Coronary artery (tissue), 2 donors: ENCODE measurements around the gene MAP3K12.

ENCODE experiments used
- DNase-seq: peaks from one replicate; pipeline ENCODE4 v3.0.0-alpha.2; 2017; ENCODE audit warnings: low spot score
- H3K27ac ChIP-seq, 2 donors: fragments of 200-600 bp; sonication (generic); one replicate each; pipeline ENCODE4 v1.5.1; 2016 to 2019
- H3K4me3 ChIP-seq: fragments of 200-600 bp; sonication (generic); 2 replicates; pipeline ENCODE4 v1.5.1; 2016; ENCODE audit warnings: mild to moderate bottlenecking, moderate library complexity
- CTCF ChIP-seq: fragments of 200-600 bp; sonication (generic); IDR thresholded peaks from one replicate; pipeline ENCODE4 v1.5.1; 2019; ENCODE audit warnings: antibody characterized with exemption

The MAP3K12 gene

DNA sequence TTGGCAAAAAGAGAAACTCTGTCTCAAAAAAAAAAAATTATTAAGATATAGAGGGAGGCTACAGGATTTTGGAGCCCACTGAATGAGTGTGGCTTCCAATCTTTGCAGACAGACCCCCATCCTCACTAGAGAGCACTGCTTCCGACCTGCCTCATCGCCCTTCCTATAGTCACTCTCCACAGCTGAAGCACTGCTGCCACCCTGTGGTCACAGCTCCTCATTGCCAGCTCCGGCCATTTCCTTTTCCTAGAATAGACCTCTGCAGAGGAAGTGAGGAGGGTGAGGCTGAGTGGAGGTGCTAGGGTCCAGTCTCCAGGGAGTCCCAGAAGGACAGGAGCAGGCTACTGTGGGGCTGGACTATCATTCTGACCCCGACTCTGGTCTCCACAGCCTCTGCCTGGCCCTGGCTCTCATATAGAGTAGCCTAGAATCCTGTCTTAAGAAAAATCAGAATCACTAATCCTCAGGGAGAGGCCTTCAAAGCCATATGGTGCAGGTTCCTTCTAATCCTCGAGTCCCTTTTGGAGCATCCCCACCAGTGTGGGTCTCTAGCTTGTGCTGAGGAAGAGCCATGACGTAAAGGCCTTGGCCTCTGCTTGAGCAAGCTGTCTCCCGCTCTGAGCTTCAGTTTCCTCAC lies 9.4 kb upstream of the MAP3K12 start:
- DNase-seq, result peak; percentile 86
- Histone ChIP-seq H3K4me3 (no peak overlapping the region), H3K27ac (peak overlapping the region in 1 of 2 donors; percentile 46)
- peak; percentile 87 for TF ChIP-seq CTCF

DNA sequence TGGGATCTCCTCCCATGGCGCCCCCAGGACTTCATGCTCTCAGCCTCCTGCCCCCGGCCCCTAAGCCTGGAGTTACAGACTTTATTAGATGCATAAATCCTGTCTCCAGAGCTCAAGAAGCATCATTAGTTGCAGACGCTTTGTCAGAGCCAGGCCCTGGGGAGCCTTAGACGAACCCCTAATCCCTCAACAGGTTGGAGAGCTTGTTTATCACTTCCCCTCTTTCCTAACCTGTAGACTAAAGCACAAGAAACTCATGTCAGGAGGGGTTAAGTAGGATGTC lies 8.3 kb upstream of the MAP3K12 start:
- TF ChIP-seq CTCF, result no peak
- DNase-seq, result no peak
- peak overlapping the region in 1 of 2 donors; percentile 99 for H3K27ac ChIP-seq

GRCh38 chr12:53506881-53507602 lies 7.8 kb upstream of the MAP3K12 start, which contains the start of gene NPFF:
NPFF (minus strand) TSS chr12:53507484; CDS start chr12:53507474, 10 bp downstream.
- TF ChIP-seq CTCF, result no peak
- H3K27ac ChIP-seq, result peak within 1 kb of the TSS; percentile 42 to 99
- no peak for DNase-seq
- H3K4me3 ChIP-seq, result no peak within 1 kb of the TSS

More for the DNA sequence above, 8.3 kb upstream of the MAP3K12 start:
- no peak overlapping the region for H3K4me3 ChIP-seq

- TF ChIP-seq CTCF, result no peak
- DNase-seq, result no peak
- Histone ChIP-seq H3K4me3 (no peak overlapping the region), H3K27ac (peak overlapping the region; percentile 42 to 99)
Observed at GRCh38 chr12:53506450-53506785, 7.2 kb upstream of the MAP3K12 start.

DNA sequence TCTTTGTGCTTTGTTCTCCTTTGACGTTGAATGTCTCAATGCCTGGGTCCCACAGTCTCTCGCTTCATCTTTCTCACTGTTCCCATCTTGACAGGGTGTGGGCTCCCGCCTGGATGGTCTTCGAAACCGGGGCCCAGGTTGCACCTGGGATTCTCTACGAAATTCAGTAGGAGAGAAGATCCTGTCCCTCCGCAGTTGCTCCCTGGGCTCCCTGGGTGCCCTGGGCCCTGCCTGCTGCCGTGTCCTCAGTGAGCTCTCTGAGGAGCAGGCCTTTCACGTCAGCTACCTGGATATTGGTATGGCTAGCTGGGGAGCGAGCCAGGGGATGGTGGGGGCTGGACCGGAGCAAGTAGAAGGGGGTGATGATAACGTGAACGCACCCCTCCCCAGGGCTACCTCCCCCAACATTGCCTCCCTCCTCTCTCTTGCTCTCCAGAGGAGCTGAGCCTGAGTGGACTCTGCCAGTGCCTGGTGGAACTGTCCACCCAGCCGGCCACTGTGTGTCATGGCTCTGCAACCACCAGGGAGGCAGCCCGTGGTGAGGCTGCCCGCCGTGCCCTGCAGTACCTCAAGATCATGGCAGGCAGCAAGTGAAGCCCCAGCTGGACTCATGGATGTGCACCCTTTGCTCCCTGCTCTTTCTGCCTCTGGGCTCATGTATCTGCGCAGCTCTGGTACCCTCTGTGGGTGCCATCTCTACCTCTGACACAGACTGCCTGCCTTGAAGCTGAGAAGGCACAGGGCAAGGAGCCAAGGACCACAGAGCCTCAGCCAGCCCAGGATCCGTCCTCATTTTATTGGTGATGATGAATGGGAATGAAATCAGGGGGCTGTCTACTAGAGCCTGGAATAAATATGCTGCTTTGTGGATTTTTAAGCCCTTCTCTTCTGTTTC lies 6.5 kb upstream of the MAP3K12 start:
- no peak for TF ChIP-seq CTCF
- DNase-seq, result no peak
- H3K27ac ChIP-seq, result peak overlapping the region; percentile 70 to 99

DNA sequence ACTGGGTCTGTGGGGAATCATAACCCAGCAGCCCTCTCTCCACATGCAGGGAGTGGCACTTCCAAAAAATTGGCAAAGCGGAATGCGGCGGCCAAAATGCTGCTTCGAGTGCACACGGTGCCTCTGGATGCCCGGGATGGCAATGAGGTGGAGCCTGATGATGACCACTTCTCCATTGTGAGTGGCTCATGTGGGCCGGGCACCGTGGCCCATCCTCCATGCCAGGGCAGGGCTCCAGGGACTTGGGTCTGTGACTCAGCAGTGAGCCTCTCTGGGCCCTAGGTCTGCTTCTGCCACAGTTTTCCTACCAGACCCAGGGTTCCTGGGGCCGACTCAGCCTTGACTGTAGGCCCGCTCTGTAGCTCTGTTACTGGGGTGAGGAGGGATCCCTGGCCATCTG lies 5.8 kb upstream of the MAP3K12 start:
- Histone ChIP-seq H3K27ac (peak overlapping the region; percentile 70 to 99), H3K4me3 (no peak overlapping the region)
- no peak for DNase-seq
- no peak for TF ChIP-seq CTCF

More for the DNA sequence above, 6.5 kb upstream of the MAP3K12 start:
- no peak overlapping the region for H3K4me3 ChIP-seq
